CD4-positive, alpha-beta T cell (primary cell): ENCODE data around the gene TOM1L2. TPM values are rescaled to one million over a fixed set of nuclear protein-coding genes. Genes with fewer than 3 reads are reported as not detected.

Source experiments
- ATAC-seq: fragments of 200-7000 bp; cut with Tn5 transposase; one replicate; pipeline ENCODE4 v1.10.0; 2022; ENCODE audit warnings: mild to moderate bottlenecking; ENCODE audit not compliant: poor library complexity
- CTCF ChIA-PET: fragments of 350-600 bp; sonication (Branson Sonifier 250); formaldehyde crosslinking; loops from one replicate; lab custom pipeline; 2021; ENCODE audit warnings: antibody characterized with exemption, inconsistent platforms; lab: Charles Lee
- POLR2A ChIA-PET: fragments of 350-600 bp; sonication (Branson Sonifier 250); formaldehyde crosslinking; loops from one replicate; lab custom pipeline; 2021; ENCODE audit warnings: antibody characterized with exemption, inconsistent platforms; lab: Charles Lee
- DNase-seq, 14 experiments: peaks; one replicate each; pipeline ENCODE4 v3.0.0-alpha.2; 2013 to 2020; ENCODE audit warnings: mixed read lengths in 2 of 14
- H3K27ac ChIP-seq, 2 donors: one replicate each; pipeline versions ENCODE4 v1.5.1 to v1.7.0; 2013; ENCODE audit warnings: low read length in 2 of 2, low read depth in 1 of 2, mild to moderate bottlenecking in 1 of 2
- H3K27me3 ChIP-seq, 2 experiments: 1 replicate in 1 of 2; 2 replicates in 1 of 2; pipeline versions ENCODE4 v1.6.1 to v1.7.0; 2013; ENCODE audit warnings: low read length in 2 of 2, control low read depth in 1 of 2, mild to moderate bottlenecking in 1 of 2, moderate library complexity in 1 of 2; ENCODE audit not compliant: insufficient read depth in 2 of 2, control insufficient read depth in 1 of 2
- H3K36me3 ChIP-seq: one replicate; pipeline ENCODE4 v1.6.1; 2013; ENCODE audit warnings: low read length, control low read depth; ENCODE audit not compliant: insufficient read depth
- H3K4me1 ChIP-seq: one replicate; pipeline ENCODE4 v1.6.1; 2013; ENCODE audit warnings: low read length, control low read depth; ENCODE audit not compliant: insufficient read depth
- H3K4me3 ChIP-seq: one replicate; pipeline ENCODE4 v1.5.1; 2013; ENCODE audit warnings: mild to moderate bottlenecking, low read length, moderate library complexity
- H3K9me3 ChIP-seq, 2 experiments: 1 replicate in 1 of 2; 2 replicates in 1 of 2; pipeline versions ENCODE4 v1.6.1 to v1.7.0; 2013; ENCODE audit warnings: low read length in 2 of 2, mild to moderate bottlenecking in 2 of 2, control low read depth in 1 of 2, moderate library complexity in 1 of 2; ENCODE audit not compliant: control insufficient read depth in 1 of 2, insufficient read depth in 1 of 2
- H3K27ac Mint-ChIP-seq: one replicate; pipeline ENCODE4 v1.8.0; 2020; ENCODE audit warnings: mixed read lengths
- H3K27me3 Mint-ChIP-seq: one replicate; pipeline ENCODE4 v1.8.0; 2021; ENCODE audit warnings: mixed read lengths
- H3K36me3 Mint-ChIP-seq: one replicate; pipeline ENCODE4 v1.8.0; 2021; ENCODE audit warnings: low read depth, mixed read lengths
- H3K4me1 Mint-ChIP-seq: one replicate; pipeline ENCODE4 v1.8.0; 2021; ENCODE audit warnings: low read depth, mixed read lengths
- H3K4me3 Mint-ChIP-seq: one replicate; pipeline ENCODE4 v1.8.0; 2020; ENCODE audit warnings: mild to moderate bottlenecking, mixed read lengths
- H3K9me3 Mint-ChIP-seq: one replicate; pipeline ENCODE4 v1.8.0; 2020; ENCODE audit warnings: mixed read lengths
- intact Hi-C, 2 experiments: fragments of 100-400 bp; cut with DNase I in 1 of 2; cut with micrococcal nuclease in 1 of 2; formaldehyde crosslinking; loops; one replicate each; pipeline versions ENCODE4 v1.15.1 to v1.9.0; 2023 to 2025; cut with DNase I, micrococcal nuclease
- total RNA-seq, 174 experiments: library from RNA in 2 of 174; stranded (reverse) in 2 of 174; gene quantifications; one replicate each; pipeline ENCODE4 v1.2.3 and lab custom pipeline; 2021 to 2026
- TF ChIP-seq, protein P1 (sequence below): fragments of 200-600 bp; IDR thresholded peaks from one replicate; pipeline ENCODE4 v1.8.0; 2022; ENCODE audit warnings: antibody characterized with exemption, mild to moderate bottlenecking

The TOM1L2 gene
- total RNA-seq, 2 experiments from 2014 or later: 28.5 to 30.5 TPM

- H3K27ac ChIP-seq: no peak overlapping the region
- H3K36me3 Mint-ChIP-seq: no peaks in the 10 kb centered on the region
- ATAC-seq: no peak
Measured at GRCh38 chr17:17924857-17925250, 47.3 kb downstream of the TOM1L2 start.

DNA sequence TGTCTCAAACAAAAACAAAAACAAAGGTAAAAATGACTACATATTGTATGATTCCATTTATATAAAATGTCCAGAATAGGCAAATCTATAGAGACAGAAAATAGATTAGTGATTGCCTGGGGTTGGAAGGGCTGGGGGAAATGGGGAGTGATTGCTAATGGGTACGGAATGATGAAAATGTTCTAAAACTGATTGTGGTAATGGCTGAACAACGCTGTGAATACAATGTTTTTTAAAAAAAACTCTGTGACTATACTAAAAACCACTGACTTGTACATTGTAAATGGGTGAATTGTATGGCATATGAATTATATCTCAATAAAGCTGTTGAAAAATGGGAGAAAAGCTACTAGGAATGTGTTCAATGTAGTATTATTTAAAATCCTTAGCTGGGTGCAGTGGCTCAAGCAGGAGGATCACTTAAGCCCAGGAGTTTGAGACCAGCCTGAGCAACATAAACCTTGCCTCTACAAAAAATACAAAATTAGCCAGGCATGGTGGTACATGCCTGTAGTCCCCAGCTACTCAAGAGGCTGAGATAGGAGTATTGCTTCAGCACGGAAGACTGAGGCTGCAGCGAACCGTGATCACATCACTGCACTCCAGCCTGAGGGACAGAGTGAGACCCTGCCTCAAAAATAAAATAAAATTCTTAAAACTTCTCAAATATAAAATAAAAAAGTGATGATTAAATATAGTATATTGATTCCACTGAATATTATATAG lies 47.9 kb downstream of the TOM1L2 start:
- H3K4me3 Mint-ChIP-seq: no peak overlapping the region
- CTCF ChIA-PET: interaction anchor here (0.9 kb wide), 1 partner anchor 680 kb away, joined by 3 read pairs; no protein-coding TSS in a partner anchor
- peaks cover 23% of the 10 kb centered on the region for H3K4me1 Mint-ChIP-seq

More at GRCh38 chr17:17924857-17925250, 47.3 kb downstream of the TOM1L2 start:
- TF ChIP-seq, protein P1, sequence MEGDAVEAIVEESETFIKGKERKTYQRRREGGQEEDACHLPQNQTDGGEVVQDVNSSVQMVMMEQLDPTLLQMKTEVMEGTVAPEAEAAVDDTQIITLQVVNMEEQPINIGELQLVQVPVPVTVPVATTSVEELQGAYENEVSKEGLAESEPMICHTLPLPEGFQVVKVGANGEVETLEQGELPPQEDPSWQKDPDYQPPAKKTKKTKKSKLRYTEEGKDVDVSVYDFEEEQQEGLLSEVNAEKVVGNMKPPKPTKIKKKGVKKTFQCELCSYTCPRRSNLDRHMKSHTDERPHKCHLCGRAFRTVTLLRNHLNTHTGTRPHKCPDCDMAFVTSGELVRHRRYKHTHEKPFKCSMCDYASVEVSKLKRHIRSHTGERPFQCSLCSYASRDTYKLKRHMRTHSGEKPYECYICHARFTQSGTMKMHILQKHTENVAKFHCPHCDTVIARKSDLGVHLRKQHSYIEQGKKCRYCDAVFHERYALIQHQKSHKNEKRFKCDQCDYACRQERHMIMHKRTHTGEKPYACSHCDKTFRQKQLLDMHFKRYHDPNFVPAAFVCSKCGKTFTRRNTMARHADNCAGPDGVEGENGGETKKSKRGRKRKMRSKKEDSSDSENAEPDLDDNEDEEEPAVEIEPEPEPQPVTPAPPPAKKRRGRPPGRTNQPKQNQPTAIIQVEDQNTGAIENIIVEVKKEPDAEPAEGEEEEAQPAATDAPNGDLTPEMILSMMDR: no peak
- intact Hi-C loops: loop anchor here in 1 of 2 experiments (5.0 kb wide), 1 partner anchor 47 kb away; the partner anchor contains the start of genes DRC3 and TOM1L2
- no peaks in the 10 kb centered on the region for H3K9me3 ChIP-seq
- H3K27me3 ChIP-seq: no peaks in the 10 kb centered on the region
- peaks cover under 1% of the 10 kb centered on the region for H3K4me1 ChIP-seq
- no peak overlapping the region for H3K4me3 Mint-ChIP-seq
- H3K27me3 Mint-ChIP-seq: no peaks in the 10 kb centered on the region
- no peak overlapping the region for H3K4me3 ChIP-seq
- ChIA-PET CTCF (interaction anchor here (0.9 kb wide), 1 partner anchor 681 kb away, joined by 3 read pairs; no protein-coding TSS in a partner anchor), POLR2A (no interaction called here)
- DNase-seq: no peak
- H3K36me3 ChIP-seq: no peaks in the 10 kb centered on the region
- peaks cover 25% of the 10 kb centered on the region for H3K4me1 Mint-ChIP-seq
- no peak overlapping the region for H3K27ac Mint-ChIP-seq
- no peaks in the 10 kb centered on the region for H3K9me3 Mint-ChIP-seq

DNA sequence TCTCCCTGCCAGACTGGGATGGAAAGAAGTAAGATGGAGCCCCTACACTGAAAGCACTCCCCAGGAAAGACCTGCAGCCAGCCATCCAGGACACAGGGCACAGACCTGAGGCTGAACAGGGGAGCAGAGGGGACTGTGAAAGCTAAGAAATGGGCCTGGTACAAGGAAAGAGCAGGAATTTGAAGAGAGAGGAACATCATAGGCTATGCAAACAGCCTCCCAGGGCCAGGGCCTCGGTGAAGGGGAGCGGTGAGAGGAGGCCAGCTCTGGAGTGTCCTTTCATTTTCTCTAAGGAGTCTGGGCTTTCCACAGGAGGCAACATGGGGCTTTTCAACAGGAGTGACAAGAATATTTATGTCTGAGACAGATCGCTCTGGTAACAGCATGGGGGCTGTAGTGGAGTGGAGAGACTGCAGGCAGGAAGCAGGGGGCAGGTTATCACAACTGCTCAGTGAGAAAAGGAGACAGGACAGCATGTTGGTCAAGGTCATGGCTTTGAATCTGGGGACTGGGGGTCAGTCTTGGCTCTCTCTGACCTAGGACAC lies 50.1 kb downstream of the TOM1L2 start:
- DNase-seq (no peak), ATAC-seq (no peak)
- TF ChIP-seq, protein P1: no peak
- H3K9me3 Mint-ChIP-seq: no peaks in the 10 kb centered on the region
- intact Hi-C loops: loop anchor here in 1 of 2 experiments (5.0 kb wide), 1 partner anchor 50 kb away; the partner anchor contains the start of genes DRC3 and TOM1L2
- Histone ChIP-seq H3K36me3 (no peaks in the 10 kb centered on the region), H3K4me1 (peaks cover 9% of the 10 kb centered on the region), H3K27ac (no peak overlapping the region), H3K9me3 (no peaks in the 10 kb centered on the region), H3K4me3 (no peak overlapping the region), H3K27me3 (no peaks in the 10 kb centered on the region)
- no peaks in the 10 kb centered on the region for H3K27me3 Mint-ChIP-seq
- no peaks in the 10 kb centered on the region for H3K36me3 Mint-ChIP-seq
- no peak overlapping the region for H3K27ac Mint-ChIP-seq
- H3K4me3 Mint-ChIP-seq: no peak overlapping the region
- peaks cover 19% of the 10 kb centered on the region for H3K4me1 Mint-ChIP-seq
- ChIA-PET POLR2A (no interaction called here), CTCF (no interaction called here)

More for the DNA sequence above, 47.9 kb downstream of the TOM1L2 start:
- H3K9me3 Mint-ChIP-seq: no peaks in the 10 kb centered on the region
- H3K9me3 ChIP-seq: no peaks in the 10 kb centered on the region
- H3K4me1 ChIP-seq: peaks cover 6% of the 10 kb centered on the region
- no peak for ATAC-seq
- no peaks in the 10 kb centered on the region for H3K36me3 Mint-ChIP-seq
- no peak for DNase-seq
- TF ChIP-seq, protein P1: no peak
- POLR2A ChIA-PET: no interaction called here
- H3K27me3 Mint-ChIP-seq: no peaks in the 10 kb centered on the region
- intact Hi-C loops: loop anchor here in 1 of 2 experiments (5.0 kb wide), 1 partner anchor 48 kb away; the partner anchor contains the start of genes DRC3 and TOM1L2
- no peaks in the 10 kb centered on the region for H3K27me3 ChIP-seq
- no peaks in the 10 kb centered on the region for H3K36me3 ChIP-seq
- no peak overlapping the region for H3K27ac Mint-ChIP-seq
- no peak overlapping the region for H3K27ac ChIP-seq
- H3K4me3 ChIP-seq: no peak overlapping the region
